Stimulated activated CD4-positive, alpha-beta T cell treated with anti-CD3 and anti-CD28 coated beads, Interleukin-1b, Interleukin-23, amount 100 ng/mL, for 48 hours (primary cell): ENCODE results near the gene SRSF1.
A peak's percentile ranks its signal among the peaks of the same experiment; 100 is the strongest.
"Not testable (repeated sequence)": the region's sequence is repeated elsewhere in the genome, so short reads cannot be mapped to it uniquely, and the experiment has no call there.

ENCODE experiments used
- DNase-seq: peaks from one replicate; pipeline ENCODE4 v3.0.0-alpha.2; 2020

SRSF1 gene, protein sequence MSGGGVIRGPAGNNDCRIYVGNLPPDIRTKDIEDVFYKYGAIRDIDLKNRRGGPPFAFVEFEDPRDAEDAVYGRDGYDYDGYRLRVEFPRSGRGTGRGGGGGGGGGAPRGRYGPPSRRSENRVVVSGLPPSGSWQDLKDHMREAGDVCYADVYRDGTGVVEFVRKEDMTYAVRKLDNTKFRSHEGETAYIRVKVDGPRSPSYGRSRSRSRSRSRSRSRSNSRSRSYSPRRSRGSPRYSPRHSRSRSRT

DNA sequence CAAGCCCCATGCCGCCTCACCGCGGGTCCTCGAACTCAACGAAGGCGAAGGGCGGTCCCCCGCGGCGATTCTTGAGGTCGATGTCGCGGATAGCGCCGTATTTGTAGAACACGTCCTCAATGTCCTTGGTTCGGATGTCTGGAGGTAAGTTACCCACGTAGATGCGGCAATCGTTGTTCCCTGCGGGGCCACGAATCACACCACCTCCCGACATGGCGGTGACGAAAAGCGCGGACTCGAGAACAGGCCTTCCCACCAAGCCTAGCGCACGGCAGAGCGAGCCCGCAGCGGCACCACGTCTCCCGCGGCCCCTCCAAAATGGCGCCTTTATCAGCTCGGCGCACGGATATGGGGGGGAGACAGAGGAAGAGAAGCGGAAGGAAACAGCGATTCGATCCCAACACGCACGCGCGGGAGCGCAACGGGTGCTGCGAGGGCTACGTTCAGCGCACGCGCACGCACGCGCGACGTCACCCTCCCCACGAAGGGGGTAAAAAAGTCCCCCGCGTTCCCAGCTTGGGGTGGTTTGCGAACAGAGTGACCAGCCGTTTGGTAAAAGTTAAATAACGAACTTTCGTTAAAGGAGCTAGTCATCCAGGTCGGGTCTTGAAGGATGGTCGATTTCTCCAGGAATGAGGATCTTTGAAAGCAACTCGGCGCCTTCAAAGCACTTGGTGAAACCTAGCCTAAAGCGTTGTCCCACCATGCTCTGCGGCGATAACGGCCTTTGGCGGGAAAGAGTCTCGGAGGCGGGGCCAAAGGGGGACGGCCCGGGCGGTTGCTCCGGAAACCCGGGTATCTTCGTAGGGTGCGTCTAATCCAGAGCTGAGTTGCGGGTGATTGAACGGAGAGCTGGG lies at the start of gene SRSF1:
TSS of gene SRSF1 (minus strand) at position 323 of the 857 bp plus-strand sequence. CDS start at position 214, 109 bp downstream.
- peak; percentile 98 for DNase-seq

- no peak for DNase-seq
These were observed 49.4 kb upstream of the SRSF1 start for GRCh38 chr17:58056476-58056875.

- DNase-seq, result no peak
These were observed 47.6 kb upstream of the SRSF1 start for GRCh38 chr17:58054641-58055040.

GRCh38 chr17:58052945-58053715 lies 46.1 kb upstream of the SRSF1 start:
- DNase-seq, result peak; percentile 31

- no peak for DNase-seq
These were observed 45.4 kb upstream of the SRSF1 start for GRCh38 chr17:58052407-58052806.

- no peak for DNase-seq
These were observed 44.4 kb upstream of the SRSF1 start for GRCh38 chr17:58051468-58051867.

GRCh38 chr17:58050966-58051365 lies 43.9 kb upstream of the SRSF1 start:
- no peak for DNase-seq

DNA sequence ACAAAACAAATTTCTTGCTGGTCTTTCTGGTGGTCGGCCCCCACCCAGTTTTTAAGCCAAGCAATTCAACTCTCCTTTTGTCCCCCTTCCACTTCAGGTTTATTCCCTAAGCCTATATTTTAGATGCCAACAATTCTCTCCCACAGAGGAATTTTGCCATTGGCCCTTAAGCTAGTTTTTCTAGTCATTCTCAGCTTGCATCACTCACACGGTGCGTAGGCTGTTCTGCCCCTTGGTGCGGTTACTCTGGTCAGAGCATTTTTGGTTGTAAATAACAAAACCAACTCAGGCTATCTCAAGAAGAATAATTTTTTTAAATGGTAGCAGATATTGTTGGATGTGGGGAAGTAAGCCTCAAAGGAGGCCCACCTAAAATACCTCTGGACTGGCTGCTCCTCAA lies 42.5 kb upstream of the SRSF1 start:
- no peak for DNase-seq

- no peak for DNase-seq
These were observed 40.5 kb upstream of the SRSF1 start for GRCh38 chr17:58047376-58048150.

GRCh38 chr17:58046239-58047094 lies 39.4 kb upstream of the SRSF1 start:
- no peak for DNase-seq

- DNase-seq, result not testable (repeated sequence)
These were observed 37.2 kb upstream of the SRSF1 start for GRCh38 chr17:58044256-58044655.

DNA sequence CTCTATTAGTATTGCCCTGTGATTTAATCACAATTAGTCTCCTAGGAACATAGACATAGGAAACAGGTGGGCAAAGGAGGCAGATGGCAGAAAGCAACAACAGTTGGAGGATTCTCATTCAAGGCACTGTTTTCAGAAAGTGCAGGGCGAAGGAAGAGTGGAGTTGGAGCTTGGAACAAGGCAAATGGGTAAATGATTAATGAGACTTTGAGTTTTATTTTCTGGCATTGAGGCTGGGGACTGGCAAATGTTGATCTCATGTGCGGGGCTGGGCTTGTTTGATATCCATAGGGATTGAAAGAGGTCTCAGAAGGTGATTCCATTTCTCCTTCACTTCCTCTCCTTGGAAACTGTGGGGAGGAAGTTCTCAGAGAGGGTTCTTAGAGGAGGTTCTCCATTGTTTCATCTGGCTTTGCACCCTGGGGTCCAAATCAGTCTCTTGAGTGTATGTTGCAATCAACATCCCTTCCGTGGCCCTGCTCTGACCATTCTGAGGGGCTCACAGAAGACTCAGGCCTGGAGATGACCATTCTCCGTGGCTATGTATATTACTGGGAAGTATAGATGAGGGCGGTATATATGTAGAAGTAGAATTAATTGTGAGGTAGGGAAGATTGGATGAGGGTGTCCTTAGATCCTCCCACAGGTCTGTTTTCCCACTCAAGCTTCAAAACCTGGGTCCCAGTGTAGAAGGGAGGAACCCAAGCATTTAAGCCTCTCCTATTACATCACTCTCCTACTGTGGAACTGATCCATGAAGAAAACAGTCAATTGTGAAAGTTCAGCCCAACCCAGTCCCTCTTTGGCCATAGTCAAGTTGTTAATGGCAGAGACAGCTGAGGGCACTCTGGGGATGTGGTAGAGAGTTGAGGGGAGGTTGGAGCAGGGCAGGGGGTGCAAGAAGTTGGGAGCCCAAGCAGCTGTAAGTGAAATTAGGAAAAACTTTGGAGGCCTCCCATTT lies 36.5 kb upstream of the SRSF1 start:
- no peak for DNase-seq

- no peak for DNase-seq
These were observed 34.1 kb upstream of the SRSF1 start for GRCh38 chr17:58041161-58041560.

GRCh38 chr17:58040386-58040785 lies 33.3 kb upstream of the SRSF1 start:
- DNase-seq, result no peak

- no peak for DNase-seq
These were observed 32.9 kb upstream of the SRSF1 start for GRCh38 chr17:58039975-58040374.

- DNase-seq, result no peak
These were observed 25.8 kb upstream of the SRSF1 start for GRCh38 chr17:58032691-58033415.

DNA sequence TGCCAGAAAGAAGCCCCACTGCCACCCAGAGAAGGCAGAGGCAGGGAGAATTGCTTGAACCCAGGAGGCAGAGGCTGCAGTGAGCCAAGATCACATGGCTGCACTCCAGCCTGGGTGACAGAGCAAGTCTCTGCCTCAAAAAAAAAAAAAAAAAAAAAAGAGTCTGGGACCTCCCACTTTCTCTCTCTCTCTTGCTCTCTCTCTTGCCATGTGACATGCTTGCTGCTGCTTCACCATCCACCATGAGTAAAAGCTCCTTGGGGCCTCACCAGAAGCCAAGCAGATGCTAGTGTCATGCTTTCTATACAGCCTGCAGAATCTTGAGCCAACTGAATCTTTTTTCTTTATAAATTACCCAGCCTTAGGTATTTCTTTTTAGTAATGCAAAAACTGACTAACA lies 21.5 kb upstream of the SRSF1 start:
- no peak for DNase-seq

- DNase-seq, result no peak
These were observed 13.4 kb upstream of the SRSF1 start for GRCh38 chr17:58020401-58020800.

- no peak for DNase-seq
These were observed 12.5 kb upstream of the SRSF1 start for GRCh38 chr17:58019521-58019920.

DNA sequence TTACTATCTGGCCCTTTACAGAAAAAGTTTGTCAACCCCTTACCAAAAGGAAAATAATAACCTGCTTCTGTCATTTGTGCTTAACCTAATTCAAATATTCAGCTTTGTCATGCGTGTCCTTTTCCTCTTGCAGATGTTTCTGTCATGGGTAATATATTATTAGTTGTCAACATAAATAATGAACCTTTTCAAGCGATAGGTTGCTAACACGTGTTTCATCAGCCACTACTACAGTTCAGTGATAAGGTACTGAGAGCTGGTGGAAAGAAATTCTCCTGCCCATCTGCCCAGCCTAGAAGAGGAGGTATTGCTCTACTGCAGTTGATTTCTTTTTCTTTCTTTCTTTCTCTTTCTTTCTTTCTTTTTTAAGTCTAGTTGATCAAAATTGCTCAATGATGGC lies 12.0 kb upstream of the SRSF1 start:
- DNase-seq, result no peak
